ENCODE measurements around the gene VASN.
"Not testable (repeated sequence)": the region's sequence is repeated elsewhere in the genome, so short reads cannot be mapped to it uniquely, and the experiment has no call there.

The VASN gene

DNA sequence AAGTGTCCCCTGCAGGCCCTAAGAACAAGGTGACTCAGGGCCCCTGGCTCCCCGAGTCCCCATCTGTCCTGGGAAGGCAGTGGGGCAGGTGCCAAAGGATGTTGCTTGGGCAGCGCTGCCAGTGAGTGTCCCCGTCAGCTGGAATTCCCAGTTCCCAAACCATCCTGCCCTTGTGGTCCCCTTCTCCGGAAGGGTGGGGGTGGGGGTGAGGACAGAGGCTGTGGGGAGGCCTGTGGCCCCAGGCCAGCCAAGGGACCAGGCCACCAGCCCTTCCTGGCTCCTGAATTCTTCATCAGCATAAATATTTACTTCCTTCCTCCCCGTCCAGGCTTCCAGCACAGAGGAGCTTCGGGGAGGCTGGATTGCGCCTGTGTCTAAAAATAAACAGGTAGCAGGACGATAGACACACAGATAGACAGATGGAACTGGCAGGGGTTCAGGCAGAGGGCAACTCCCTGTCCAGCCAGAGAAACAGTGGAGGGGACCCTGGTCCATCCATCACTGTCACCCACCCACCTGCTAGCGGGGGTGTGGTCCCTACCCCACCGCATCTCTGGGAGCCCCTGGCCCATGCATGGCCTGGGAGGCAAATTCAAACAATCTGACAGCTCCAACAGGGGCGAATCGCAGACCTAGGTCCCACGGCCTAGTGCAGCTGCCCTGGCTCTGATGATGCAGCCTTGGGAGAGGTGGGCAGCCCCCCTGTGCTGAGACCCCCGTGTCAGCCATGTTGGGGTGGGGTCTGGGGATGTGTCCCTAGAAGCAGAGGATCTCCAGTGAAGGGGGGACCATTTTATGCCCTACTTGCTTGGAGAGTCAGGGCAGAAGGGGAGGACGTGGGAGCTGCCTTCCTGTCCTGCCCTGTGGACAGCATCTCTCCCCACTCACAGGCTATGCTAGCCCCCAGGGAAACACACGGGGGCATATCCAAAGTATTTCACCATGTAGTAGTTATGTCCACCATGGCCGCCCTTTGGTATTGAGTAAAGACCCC, 42.6 kb upstream of the VASN start:
- Histone ChIP-seq H3K4me3 (ENCODE audit: low read depth, low read length) (peak overlapping the region; percentile 36; the same call in 1 of the 2 replicates), H3K27me3 (ENCODE audit: insufficient read depth, low read length) (no peaks in the 10 kb centered on the region), H3K79me2 (ENCODE audit: control insufficient read depth, insufficient read depth, low read length, unreplicated experiment) (peaks cover 59% of the 10 kb centered on the region), H3K36me3 (ENCODE audit: insufficient read depth, low read length) (no peaks in the 10 kb centered on the region), H2AFZ (ENCODE audit: low read length, unreplicated experiment) (no peak overlapping the region), H3K27ac (ENCODE audit: low read depth, low read length) (peak overlapping the region; percentile 20; the same call in 1 of the 2 replicates), H3K4me1 (ENCODE audit: control insufficient read depth, insufficient read depth, low read length, unreplicated experiment) (peaks cover 18% of the 10 kb centered on the region)

DNA sequence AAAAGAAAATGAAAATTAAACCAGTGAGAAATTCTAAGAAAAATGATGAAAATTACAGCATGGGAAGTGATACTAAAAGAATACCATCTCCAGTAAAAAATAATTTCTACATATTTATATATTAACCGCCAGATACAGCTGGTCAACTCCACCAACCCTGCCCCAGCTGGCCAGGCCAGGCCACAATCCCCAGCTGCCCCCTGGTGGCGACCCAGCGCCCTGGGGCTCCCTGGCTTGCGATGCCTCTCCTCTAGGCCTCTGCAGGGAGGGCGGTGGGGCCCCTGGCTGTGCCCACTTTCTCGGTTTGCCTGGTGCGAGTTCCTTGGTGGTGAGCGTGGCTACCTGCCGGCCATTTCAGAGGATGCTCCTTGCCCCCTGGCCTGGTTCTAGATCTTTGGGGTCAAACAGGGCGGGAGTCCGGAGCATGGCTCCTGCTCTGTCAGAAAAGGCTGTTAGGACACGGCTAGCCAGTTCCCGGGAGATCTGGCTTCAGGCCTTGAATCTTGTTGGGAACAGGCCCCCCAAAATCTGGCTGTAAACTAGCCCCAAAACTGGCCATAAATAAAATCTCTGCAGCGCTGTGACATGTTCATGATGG, 41.3 kb upstream of the VASN start:
- Histone ChIP-seq H3K27me3 (ENCODE audit: insufficient read depth, low read length) (no peaks in the 10 kb centered on the region), H2AFZ (ENCODE audit: low read length, unreplicated experiment) (no peak overlapping the region), H3K27ac (ENCODE audit: low read depth, low read length) (no peak overlapping the region), H3K79me2 (ENCODE audit: control insufficient read depth, insufficient read depth, low read length, unreplicated experiment) (peaks cover 47% of the 10 kb centered on the region), H3K4me1 (ENCODE audit: control insufficient read depth, insufficient read depth, low read length, unreplicated experiment) (peaks cover 13% of the 10 kb centered on the region), H3K36me3 (ENCODE audit: insufficient read depth, low read length) (no peaks in the 10 kb centered on the region), H3K4me3 (ENCODE audit: low read depth, low read length) (no peak overlapping the region)

DNA sequence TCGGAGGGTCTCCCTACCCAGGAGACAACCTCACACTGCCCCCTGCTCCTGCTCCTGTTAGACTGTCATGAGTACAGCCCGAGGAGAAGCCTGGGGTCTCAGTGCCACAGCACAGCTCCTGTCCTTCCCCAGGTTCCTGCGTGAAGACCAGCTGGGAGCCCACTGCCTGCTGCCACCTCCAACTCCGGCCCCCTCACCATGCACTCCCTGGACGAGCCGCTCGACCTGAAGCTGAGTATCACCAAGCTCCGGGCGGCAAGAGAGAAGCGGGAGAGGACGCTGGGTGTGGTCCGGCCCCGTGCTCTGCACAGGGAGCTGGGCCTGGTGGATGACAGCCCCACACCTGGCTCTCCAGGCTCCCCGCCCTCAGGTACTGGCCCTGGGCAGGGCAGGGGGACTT, 39.6 kb upstream of the VASN start:
- Histone ChIP-seq H2AFZ (ENCODE audit: low read length, unreplicated experiment) (no peak overlapping the region), H3K4me3 (ENCODE audit: low read depth, low read length) (no peak overlapping the region), H3K27ac (ENCODE audit: low read depth, low read length) (no peak overlapping the region), H3K79me2 (ENCODE audit: control insufficient read depth, insufficient read depth, low read length, unreplicated experiment) (peaks cover 34% of the 10 kb centered on the region), H3K36me3 (ENCODE audit: insufficient read depth, low read length) (no peaks in the 10 kb centered on the region), H3K4me1 (ENCODE audit: control insufficient read depth, insufficient read depth, low read length, unreplicated experiment) (peaks cover 13% of the 10 kb centered on the region), H3K27me3 (ENCODE audit: insufficient read depth, low read length) (no peaks in the 10 kb centered on the region)

DNA sequence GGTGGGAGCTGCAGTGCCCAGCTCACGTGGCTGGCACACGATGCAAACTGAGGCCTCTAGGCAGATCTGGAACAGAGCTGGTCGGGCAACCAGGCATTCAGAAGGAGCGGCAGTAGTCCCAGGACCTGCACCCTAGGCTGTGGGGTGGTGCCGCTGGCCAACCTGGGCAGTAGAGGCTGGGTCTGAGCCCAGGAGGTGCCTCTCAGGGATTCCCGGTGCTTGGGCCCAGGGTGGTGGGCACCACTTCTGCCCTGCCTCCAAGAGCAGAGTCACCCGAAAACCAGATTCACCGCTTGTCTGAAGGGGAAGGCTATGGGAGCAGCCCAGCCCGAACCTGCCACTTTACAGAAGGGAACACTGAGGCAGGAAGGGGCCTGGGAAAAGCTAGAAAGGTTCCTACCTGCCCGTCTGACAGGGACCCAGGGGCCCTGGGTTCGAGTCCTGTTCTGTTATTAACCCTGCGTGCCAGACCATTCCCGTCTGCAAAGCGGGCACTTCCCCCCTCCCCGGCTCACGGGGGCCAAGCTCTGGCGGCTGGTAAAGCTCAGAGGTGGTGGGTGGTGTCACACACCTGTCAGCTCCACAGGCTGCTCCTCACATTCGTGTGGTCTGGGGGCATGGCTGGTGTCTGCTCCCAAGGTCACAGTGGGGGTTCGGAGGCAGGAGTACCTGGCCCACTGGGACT, 38.9 kb upstream of the VASN start:
- peaks cover 12% of the 10 kb centered on the region for H3K4me1 ChIP-seq (ENCODE audit: control insufficient read depth, insufficient read depth, low read length, unreplicated experiment)
- peaks cover 29% of the 10 kb centered on the region for H3K79me2 ChIP-seq (ENCODE audit: control insufficient read depth, insufficient read depth, low read length, unreplicated experiment)
- H3K36me3 ChIP-seq (ENCODE audit: insufficient read depth, low read length) = no peaks in the 10 kb centered on the region

DNA sequence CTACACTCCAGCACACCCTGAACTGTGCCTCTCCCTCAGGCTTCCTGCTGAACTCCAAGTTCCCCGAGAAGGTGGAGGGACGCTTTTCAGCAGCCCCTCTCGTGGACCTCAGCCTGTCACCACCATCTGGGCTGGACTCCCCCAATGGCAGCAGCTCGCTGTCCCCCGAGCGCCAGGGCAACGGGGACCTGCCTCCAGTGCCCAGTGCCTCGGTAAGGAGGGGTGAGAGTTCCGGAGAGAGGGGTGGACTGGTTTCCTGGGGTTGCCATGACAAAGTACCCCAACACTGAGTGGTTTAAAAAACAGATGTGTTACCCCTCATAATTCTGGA, 38.4 kb upstream of the VASN start:
- Histone ChIP-seq H3K27me3 (ENCODE audit: insufficient read depth, low read length) (no peaks in the 10 kb centered on the region), H3K4me3 (ENCODE audit: low read depth, low read length) (no peak overlapping the region), H3K36me3 (ENCODE audit: insufficient read depth, low read length) (no peaks in the 10 kb centered on the region), H3K27ac (ENCODE audit: low read depth, low read length) (no peak overlapping the region), H3K79me2 (ENCODE audit: control insufficient read depth, insufficient read depth, low read length, unreplicated experiment) (peaks cover 26% of the 10 kb centered on the region), H3K4me1 (ENCODE audit: control insufficient read depth, insufficient read depth, low read length, unreplicated experiment) (peaks cover 8% of the 10 kb centered on the region), H2AFZ (ENCODE audit: low read length, unreplicated experiment) (no peak overlapping the region)

More for the DNA sequence above, 38.9 kb upstream of the VASN start:
- Histone ChIP-seq H3K4me3 (ENCODE audit: low read depth, low read length) (no peak overlapping the region), H2AFZ (ENCODE audit: low read length, unreplicated experiment) (no peak overlapping the region), H3K27ac (ENCODE audit: low read depth, low read length) (no peak overlapping the region), H3K27me3 (ENCODE audit: insufficient read depth, low read length) (no peaks in the 10 kb centered on the region)

DNA sequence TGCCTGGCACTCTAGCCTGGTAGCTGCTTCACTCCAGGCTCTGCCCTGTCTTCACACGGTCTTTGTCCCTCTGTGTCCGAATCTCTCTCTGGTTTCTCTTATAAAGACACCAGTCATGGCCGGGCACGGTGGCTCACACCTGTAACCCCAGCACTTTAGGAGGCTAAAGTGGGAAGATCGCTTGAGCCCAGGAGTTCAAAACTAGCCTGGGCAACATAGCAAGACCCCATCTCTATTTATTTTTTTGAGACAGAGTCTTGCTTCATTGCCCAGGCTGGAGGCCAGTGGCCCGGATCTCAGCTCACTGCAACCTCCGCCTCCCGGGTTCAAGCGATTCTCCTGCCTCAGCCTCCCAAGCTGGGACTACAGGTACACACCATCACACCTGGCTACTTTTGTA, 37.9 kb upstream of the VASN start:
- H3K36me3 ChIP-seq (ENCODE audit: insufficient read depth, low read length); H3K4me1 ChIP-seq (ENCODE audit: control insufficient read depth, insufficient read depth, low read length, unreplicated experiment); H3K27me3 ChIP-seq (ENCODE audit: insufficient read depth, low read length); H3K4me3 ChIP-seq (ENCODE audit: low read depth, low read length); H2AFZ ChIP-seq (ENCODE audit: low read length, unreplicated experiment); H3K27ac ChIP-seq (ENCODE audit: low read depth, low read length): not testable (repeated sequence)
- peaks cover 21% of the 10 kb centered on the region for H3K79me2 ChIP-seq (ENCODE audit: control insufficient read depth, insufficient read depth, low read length, unreplicated experiment)

DNA sequence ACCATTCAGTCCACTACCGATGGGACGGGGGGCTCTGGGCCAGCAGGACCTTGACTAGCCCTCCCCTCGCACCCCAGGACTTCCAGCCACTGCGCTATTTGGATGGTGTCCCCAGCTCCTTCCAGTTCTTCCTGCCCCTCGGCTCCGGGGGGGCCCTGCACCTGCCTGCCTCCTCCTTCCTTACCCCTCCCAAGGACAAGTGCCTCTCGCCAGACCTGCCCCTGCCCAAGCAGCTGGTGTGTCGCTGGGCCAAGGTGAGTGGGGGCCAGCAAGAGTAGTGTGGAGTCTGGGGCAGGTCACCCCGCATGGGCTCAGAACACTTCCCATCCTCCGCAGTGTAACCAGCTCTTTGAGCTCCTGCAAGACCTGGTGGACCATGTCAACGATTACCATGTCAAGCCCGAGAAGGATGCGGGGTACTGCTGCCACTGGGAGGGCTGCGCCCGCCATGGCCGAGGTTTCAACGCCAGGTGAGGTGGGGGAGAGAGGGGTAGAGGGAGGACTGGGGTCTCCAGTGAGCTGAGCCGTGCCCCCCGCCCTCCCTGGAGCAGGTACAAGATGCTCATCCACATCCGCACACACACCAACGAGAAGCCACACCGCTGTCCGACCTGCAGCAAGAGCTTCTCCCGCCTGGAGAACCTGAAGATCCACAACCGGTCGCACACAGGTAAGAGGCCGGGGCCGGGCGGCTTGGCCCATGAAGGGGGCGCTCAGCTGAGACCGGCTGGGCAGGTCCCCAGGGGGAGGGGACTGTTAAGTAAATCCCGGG, 36.7 kb upstream of the VASN start:
- Histone ChIP-seq H3K79me2 (ENCODE audit: control insufficient read depth, insufficient read depth, low read length, unreplicated experiment) (peaks cover 11% of the 10 kb centered on the region), H3K27me3 (ENCODE audit: insufficient read depth, low read length) (no peaks in the 10 kb centered on the region), H3K4me3 (ENCODE audit: low read depth, low read length) (no peak overlapping the region), H3K27ac (ENCODE audit: low read depth, low read length) (no peak overlapping the region), H2AFZ (ENCODE audit: low read length, unreplicated experiment) (no peak overlapping the region), H3K4me1 (ENCODE audit: control insufficient read depth, insufficient read depth, low read length, unreplicated experiment) (no peaks in the 10 kb centered on the region), H3K36me3 (ENCODE audit: insufficient read depth, low read length) (no peaks in the 10 kb centered on the region)

DNA sequence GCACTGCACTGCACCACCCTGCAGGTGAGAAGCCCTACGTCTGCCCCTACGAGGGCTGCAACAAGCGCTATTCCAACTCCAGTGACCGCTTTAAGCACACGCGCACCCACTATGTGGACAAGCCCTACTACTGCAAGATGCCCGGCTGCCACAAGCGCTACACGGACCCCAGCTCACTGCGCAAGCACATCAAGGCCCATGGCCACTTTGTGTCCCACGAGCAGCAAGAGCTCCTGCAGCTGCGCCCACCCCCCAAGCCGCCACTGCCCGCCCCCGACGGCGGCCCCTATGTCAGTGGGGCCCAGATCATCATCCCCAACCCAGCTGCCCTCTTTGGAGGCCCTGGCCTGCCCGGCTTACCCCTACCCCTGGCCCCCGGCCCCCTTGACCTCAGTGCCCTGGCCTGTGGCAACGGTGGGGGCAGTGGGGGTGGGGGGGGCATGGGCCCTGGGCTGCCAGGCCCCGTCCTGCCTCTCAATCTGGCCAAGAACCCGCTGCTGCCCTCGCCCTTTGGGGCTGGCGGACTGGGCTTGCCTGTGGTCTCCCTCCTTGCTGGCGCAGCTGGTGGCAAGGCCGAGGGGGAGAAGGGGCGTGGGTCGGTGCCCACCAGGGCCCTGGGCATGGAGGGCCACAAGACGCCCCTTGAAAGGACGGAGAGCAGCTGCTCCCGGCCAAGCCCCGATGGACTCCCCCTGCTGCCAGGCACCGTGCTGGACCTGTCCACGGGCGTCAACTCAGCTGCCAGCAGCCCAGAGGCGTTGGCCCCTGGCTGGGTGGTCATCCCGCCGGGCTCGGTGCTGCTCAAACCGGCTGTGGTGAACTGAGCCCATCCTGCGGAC, 34.7 kb upstream of the VASN start:
- Histone ChIP-seq H3K79me2 (ENCODE audit: control insufficient read depth, insufficient read depth, low read length, unreplicated experiment) (peaks cover 9% of the 10 kb centered on the region), H2AFZ (ENCODE audit: low read length, unreplicated experiment) (no peak overlapping the region), H3K27me3 (ENCODE audit: insufficient read depth, low read length) (no peaks in the 10 kb centered on the region), H3K27ac (ENCODE audit: low read depth, low read length) (no peak overlapping the region), H3K36me3 (ENCODE audit: insufficient read depth, low read length) (no peaks in the 10 kb centered on the region), H3K4me1 (ENCODE audit: control insufficient read depth, insufficient read depth, low read length, unreplicated experiment) (no peaks in the 10 kb centered on the region), H3K4me3 (ENCODE audit: low read depth, low read length) (no peak overlapping the region)

DNA sequence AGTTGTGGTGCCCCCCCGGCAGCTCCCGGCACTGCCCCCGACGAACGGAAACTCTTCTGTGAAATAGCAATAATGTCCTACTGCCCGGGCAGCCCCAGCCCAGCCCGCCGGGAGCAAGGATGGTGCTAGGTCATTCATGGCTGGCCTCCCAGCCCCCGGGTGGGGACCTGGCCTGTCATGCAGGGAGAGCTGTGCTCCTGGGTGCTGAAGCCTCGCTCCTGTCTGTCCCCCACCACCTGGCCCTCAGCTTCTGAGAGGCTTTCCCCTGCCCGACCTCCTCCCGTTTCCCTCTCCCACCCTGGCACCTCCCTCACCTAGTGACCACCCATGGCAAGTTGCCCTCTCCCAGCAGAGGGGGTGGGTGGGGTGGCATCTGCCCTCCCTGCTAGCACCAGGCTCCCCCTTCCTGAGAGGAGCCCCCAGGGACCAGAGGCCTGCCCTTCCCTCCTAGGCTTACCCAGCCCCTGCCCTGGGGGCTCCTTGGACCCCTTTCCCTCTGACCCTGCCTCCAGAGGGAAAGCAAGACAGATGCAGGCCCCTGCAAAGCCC, 34.0 kb upstream of the VASN start:
- no peak overlapping the region for H3K27ac ChIP-seq (ENCODE audit: low read depth, low read length)
- no peaks in the 10 kb centered on the region for H3K4me1 ChIP-seq (ENCODE audit: control insufficient read depth, insufficient read depth, low read length, unreplicated experiment)
- H3K36me3 ChIP-seq (ENCODE audit: insufficient read depth, low read length) = no peaks in the 10 kb centered on the region
- no peaks in the 10 kb centered on the region for H3K27me3 ChIP-seq (ENCODE audit: insufficient read depth, low read length)
- H3K4me3 ChIP-seq (ENCODE audit: low read depth, low read length) = no peak overlapping the region
- peaks cover 6% of the 10 kb centered on the region for H3K79me2 ChIP-seq (ENCODE audit: control insufficient read depth, insufficient read depth, low read length, unreplicated experiment)
- no peak overlapping the region for H2AFZ ChIP-seq (ENCODE audit: low read length, unreplicated experiment)

All from ACC112 (cell line).